ENCODE measurements around the gene TTC14.
"Not testable (repeated sequence)": the region's sequence is repeated elsewhere in the genome, so short reads cannot be mapped to it uniquely, and the experiment has no call there.

GRCh38 chr3:180618563-180618962, 16.6 kb downstream of the TTC14 start:
- TF ChIP-seq CTCF, POLR2A (IDR thresholded peaks at IDR 0.05): not testable (repeated sequence)

Measured in thyroid gland (tissue), 4 donors.